ENCODE results near the gene POLR2E. TPM values are rescaled to one million over a fixed set of nuclear protein-coding genes. Genes with fewer than 3 reads are reported as not detected.

The POLR2E gene
- total RNA-seq, 1 experiment from 2014 or later: 261 TPM

DNA sequence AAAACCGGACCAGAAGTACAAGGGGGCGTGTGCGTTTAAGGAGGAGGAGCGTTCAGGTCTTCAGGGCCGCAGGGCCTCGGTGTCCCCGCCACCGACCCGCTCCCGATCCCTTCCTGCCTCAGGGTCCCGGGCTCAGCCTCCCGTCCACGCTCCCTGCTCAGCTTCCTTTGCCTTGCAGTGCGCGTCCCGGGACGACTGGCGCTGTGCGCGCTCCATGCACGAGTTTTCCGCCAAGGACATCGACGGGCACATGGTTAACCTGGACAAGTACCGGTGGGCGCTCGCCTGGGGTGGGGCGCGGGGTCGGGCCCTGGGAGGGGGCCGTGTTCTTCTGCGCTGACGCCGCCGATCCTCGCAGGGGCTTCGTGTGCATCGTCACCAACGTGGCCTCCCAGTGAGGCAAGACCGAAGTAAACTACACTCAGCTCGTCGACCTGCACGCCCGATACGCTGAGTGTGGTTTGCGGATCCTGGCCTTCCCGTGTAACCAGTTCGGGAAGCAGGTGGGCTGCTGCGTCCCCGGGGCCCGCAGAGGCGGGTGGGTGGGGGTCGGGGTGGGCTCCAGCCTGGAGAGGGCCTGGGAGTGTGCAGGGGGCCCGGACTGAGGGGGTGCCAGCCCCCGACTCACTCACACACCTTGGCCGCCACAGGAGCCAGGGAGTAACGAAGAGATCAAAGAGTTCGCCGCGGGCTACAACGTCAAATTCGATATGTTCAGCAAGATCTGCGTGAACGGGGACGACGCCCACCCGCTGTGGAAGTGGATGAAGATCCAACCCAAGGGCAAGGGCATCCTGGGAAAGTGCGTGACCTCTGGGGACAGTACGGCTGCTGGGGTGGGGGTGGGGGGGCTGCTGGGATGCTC lies 10.1 kb upstream of the POLR2E start:
- H3K4ac ChIP-seq (ENCODE audit: low read depth, low read length): no peak overlapping the region
- peak; percentile 55 for DNase-seq
- no peak overlapping the region for H2BK5ac ChIP-seq (ENCODE audit: insufficient read length, low read length)
- no peaks in the 10 kb centered on the region for H3K27me3 ChIP-seq (ENCODE audit: insufficient read depth, low read length)
- no peaks in the 10 kb centered on the region for H3K9me3 ChIP-seq (ENCODE audit: control insufficient read depth, low read depth, low read length)
- H2BK12ac ChIP-seq (ENCODE audit: insufficient read length, low read depth, low read length): no peak overlapping the region
- no peaks in the 10 kb centered on the region for H3K23me2 ChIP-seq (ENCODE audit: insufficient read length, low read depth, low read length, poor library complexity, severe bottlenecking)
- peaks cover 8 to 18% of the 10 kb centered on the region in 2 experiments for H3K4me1 Mint-ChIP-seq
- H3K27me3 Mint-ChIP-seq (ENCODE audit: low read depth): no peaks in the 10 kb centered on the region; the same call in 1 of the 2 replicates
- no peak overlapping the region for H3K56ac ChIP-seq (ENCODE audit: insufficient read length, low read depth, low read length)
- no peaks in the 10 kb centered on the region for H3K9me3 Mint-ChIP-seq
- H2BK20ac ChIP-seq (ENCODE audit: low read depth, low read length, poor library complexity, severe bottlenecking): no peak overlapping the region
- no peak overlapping the region for H4K5ac ChIP-seq (ENCODE audit: insufficient read length, low read depth, low read length)
- no peak overlapping the region for H4K8ac ChIP-seq (replicated peaks; ENCODE audit: insufficient read length, low read depth, low read length)
- no peak overlapping the region for H3K27ac ChIP-seq (ENCODE audit: insufficient read length, low read depth, low read length)
- no peak overlapping the region for H2AK5ac ChIP-seq (ENCODE audit: insufficient read length, low read length)
- H4K20me1 ChIP-seq (ENCODE audit: control insufficient read depth, insufficient read depth, insufficient read length): no peaks in the 10 kb centered on the region
- H3T11ph ChIP-seq (ENCODE audit: low read length): no peak overlapping the region
- H3K27ac Mint-ChIP-seq: peak overlapping the region in 2 of 3 experiments; percentile 36 to 83; a peak in 3 of 7 replicates
- H3K79me1 ChIP-seq (ENCODE audit: insufficient read depth, low read depth, low read length, poor library complexity, severe bottlenecking): no peaks in the 10 kb centered on the region
- peak overlapping the region; percentile 69 for H3K14ac ChIP-seq (ENCODE audit: insufficient read depth, low read length)
- H3K36me3 Mint-ChIP-seq (ENCODE audit: insufficient read depth in 1 of 3, low read depth in 3 of 3): peaks cover 0 to 18% (median 7%) of the 10 kb centered on the region in 3 experiments; a peak in 3 of 7 replicates
- H3K4me3 Mint-ChIP-seq: peak overlapping the region; percentile 76 to 78
- no peak overlapping the region for H2BK15ac ChIP-seq (ENCODE audit: low read depth, low read length)
- H3K4me1 ChIP-seq (ENCODE audit: insufficient read depth, low read length): 0 out of 2 replicates have a peak, but pooled peaks cover 2% of the 10 kb centered on the region
- no CpG with 5 or more reads among the region's 69 CpGs for WGBS (ENCODE audit: extremely low coverage, insufficient read length, low lambda C conversion rate)
- TF ChIP-seq, protein P1, sequence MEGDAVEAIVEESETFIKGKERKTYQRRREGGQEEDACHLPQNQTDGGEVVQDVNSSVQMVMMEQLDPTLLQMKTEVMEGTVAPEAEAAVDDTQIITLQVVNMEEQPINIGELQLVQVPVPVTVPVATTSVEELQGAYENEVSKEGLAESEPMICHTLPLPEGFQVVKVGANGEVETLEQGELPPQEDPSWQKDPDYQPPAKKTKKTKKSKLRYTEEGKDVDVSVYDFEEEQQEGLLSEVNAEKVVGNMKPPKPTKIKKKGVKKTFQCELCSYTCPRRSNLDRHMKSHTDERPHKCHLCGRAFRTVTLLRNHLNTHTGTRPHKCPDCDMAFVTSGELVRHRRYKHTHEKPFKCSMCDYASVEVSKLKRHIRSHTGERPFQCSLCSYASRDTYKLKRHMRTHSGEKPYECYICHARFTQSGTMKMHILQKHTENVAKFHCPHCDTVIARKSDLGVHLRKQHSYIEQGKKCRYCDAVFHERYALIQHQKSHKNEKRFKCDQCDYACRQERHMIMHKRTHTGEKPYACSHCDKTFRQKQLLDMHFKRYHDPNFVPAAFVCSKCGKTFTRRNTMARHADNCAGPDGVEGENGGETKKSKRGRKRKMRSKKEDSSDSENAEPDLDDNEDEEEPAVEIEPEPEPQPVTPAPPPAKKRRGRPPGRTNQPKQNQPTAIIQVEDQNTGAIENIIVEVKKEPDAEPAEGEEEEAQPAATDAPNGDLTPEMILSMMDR (conservative IDR thresholded peaks at IDR 0.05): no peak
- H3K4me2 ChIP-seq (ENCODE audit: insufficient read depth, insufficient read length, low read length): peak overlapping the region; percentile 51
- H3K9ac ChIP-seq (ENCODE audit: extremely low read depth, insufficient read length, low read length): peak overlapping the region; percentile 65
- H3K79me2 ChIP-seq (ENCODE audit: insufficient read depth, low read length): no peaks in the 10 kb centered on the region; the same call in 1 of the 2 replicates
- H2AFZ ChIP-seq (ENCODE audit: low read length): no peak overlapping the region
- peak overlapping the region; percentile 64 for H3K18ac ChIP-seq (ENCODE audit: insufficient read length, low read depth, low read length)
- H4K91ac ChIP-seq (ENCODE audit: insufficient read length, low read depth, low read length): no peak overlapping the region
- no peak overlapping the region for H3K23ac ChIP-seq (ENCODE audit: insufficient read length, low read depth, low read length)
- no peak overlapping the region for H2BK120ac ChIP-seq (ENCODE audit: low read depth, low read length, poor library complexity, severe bottlenecking)
